Hematopoietic multipotent progenitor cell treated with erythropoietin and hydrocortisone succinate and interleukin-3 and kit ligand, for 17 days (in vitro differentiated cells): ENCODE results near the gene BTNL9.
"Not testable (repeated sequence)": the region's sequence is repeated elsewhere in the genome, so short reads cannot be mapped to it uniquely, and the experiment has no call there.

ENCODE experiments used
- DNase-seq: peaks from one replicate; pipeline ENCODE4 v3.0.0-alpha.2; 2015; ENCODE audit warnings: low spot score

BTNL9 gene

GRCh38 chr5:181039931-181040630 lies at the start of gene BTNL9:
Gene BTNL9 (plus strand): TSS chr5:181040266. CDS start chr5:181045490, 5,224 bp downstream.
- no peak for DNase-seq

GRCh38 chr5:180990882-180991242 lies 49.2 kb upstream of the BTNL9 start:
- no peak for DNase-seq

- no peak for DNase-seq
Measured at GRCh38 chr5:181001947-181002346, 38.1 kb upstream of the BTNL9 start.

GRCh38 chr5:181005791-181006190 lies 34.3 kb upstream of the BTNL9 start:
- DNase-seq: no peak

GRCh38 chr5:181008136-181008535 lies 31.9 kb upstream of the BTNL9 start:
- DNase-seq: peak; percentile 1

- not testable (repeated sequence) for DNase-seq
Measured at GRCh38 chr5:181010018-181010417, 30.0 kb upstream of the BTNL9 start.

DNA sequence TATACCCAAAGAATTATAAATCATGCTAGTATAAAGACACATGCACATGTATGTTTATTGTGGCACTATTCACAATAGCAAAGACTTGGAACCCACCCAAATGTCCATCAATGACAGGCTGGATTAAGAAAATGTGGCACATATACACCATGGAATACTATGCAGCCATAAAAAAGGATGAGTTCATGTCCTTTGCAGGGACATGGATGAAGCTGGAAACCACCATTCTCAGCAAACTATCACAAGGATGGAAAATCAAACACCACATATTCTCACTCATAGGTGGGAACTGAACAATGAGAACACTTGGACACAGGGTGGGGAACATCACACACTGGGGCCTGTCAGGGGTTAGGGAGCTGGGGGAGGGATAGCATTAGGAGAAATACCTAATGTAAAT lies 25.4 kb upstream of the BTNL9 start:
- DNase-seq: not testable (repeated sequence)

DNA sequence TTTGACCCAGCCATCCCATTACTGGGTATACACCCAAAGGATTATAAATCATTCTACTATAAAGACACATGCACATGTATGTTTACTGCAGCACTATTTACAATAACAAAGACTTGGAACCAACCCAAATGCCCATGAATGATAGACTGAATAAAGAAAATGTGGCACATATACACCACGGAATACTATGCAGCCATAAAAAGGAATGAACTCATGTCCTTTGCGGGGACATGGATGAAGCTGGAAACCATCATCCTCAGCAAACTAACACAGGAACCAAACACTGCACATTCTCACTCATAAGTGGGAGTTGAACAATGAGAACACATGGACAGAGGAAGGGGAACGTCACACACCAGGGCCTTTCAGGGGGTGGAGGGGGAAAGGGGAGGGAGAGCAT lies 22.6 kb upstream of the BTNL9 start:
- DNase-seq: peak; percentile 1

DNA sequence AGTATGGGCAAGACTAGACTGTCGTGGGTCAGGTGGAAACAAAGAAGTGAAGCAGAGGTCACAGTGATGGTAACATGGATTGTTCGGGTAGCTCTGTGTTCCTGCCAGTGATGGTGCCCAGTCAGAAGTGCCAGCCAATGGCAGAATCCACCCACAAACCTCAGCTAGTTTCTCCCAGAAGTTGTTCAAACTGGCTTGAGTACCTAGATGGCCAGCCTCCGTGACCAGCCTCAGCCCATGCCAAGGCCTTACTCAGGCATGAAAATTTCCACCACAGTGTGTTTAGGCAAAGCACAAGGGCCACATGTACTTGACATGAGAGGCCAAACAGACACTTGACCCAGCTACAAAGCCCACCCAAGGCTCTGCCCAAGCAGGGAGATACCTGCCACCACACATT lies 19.4 kb upstream of the BTNL9 start:
- peak; percentile 2 for DNase-seq

DNA sequence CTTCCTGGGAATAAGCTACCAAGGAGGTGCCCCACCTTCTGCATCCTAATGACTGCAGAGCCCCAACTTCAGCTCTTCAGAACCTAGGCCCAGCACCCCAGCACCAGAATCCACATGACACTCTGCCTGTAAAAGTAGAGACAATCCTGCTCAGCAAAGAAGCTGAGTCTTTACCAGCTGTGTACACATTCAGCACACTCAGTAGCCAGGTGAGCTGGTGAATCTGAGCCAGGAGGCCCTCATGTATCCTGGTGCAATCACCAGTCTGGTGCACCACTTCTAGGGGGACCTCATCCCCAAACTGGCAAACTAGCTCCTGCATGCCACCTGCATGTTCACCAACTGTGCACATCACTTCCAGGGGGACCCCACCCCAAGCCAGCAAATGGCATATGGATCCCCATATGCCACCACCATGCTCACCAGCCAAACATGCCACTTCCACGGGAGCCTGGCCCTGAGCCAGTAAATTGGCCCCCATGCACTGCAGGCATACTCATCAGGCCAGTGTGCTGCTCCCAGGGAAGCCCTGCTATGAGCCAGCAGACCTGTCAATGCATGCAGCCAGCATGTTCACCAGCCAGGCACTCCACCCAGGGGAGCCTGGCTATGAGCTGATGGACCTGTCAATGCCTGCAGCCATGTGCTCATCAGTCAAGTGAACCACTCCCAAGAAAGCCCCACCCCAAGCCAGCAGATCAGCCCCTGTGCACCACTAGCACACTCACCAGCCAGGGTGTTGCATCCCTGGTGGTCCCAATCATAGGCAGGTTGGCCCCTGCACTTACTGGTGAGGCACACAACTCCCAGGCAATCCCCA lies 15.6 kb upstream of the BTNL9 start:
- no peak for DNase-seq

GRCh38 chr5:181027452-181028031 lies 12.5 kb upstream of the BTNL9 start:
- DNase-seq: no peak

- DNase-seq: no peak
Measured at GRCh38 chr5:181028032-181028819, 11.8 kb upstream of the BTNL9 start.

- DNase-seq: no peak
Measured at GRCh38 chr5:181031716-181032115, 8.3 kb upstream of the BTNL9 start.

DNA sequence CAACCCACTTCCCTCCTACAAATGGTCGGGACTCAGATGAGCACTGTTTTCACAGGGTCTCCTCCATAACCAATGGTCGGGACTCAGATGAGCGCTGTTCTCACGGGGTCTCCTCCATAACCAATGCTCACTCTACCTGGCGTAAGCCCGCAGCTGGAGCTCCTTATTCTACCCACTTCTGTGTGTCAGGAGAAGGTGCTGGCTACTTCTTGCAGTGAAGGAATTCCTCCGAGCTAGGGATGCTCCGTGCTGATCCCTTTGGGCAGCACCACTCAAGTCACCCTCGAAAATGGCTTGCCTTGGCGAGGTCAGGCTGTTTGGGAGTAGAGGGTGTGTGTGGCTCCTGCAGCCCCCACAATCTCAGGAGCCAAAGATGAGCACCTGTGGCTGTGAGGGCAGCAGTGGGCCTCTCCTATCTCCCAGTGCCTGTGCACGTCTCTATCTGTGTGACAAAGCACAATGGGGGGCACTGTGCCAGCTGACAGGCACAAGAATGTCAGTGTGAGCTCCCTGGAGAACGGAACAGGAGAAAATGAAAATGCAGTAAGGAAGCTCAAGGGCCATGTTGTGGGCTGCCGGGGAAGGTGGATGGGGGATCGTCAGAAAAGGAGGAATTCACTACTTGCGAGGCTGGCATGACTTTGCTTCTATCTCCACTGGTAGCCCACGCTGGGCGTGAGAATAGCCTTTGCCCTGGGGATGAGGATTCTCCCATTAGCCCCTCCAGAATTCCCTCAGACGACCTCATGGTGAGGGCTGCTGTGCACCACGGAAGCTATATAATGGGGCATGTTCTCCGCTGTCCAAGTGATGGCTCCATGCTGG lies 3.9 kb upstream of the BTNL9 start:
- no peak for DNase-seq

GRCh38 chr5:181036816-181037364 lies 3.2 kb upstream of the BTNL9 start:
- DNase-seq: no peak

- DNase-seq: no peak
Measured at GRCh38 chr5:181037365-181037861, 2.7 kb upstream of the BTNL9 start.

DNA sequence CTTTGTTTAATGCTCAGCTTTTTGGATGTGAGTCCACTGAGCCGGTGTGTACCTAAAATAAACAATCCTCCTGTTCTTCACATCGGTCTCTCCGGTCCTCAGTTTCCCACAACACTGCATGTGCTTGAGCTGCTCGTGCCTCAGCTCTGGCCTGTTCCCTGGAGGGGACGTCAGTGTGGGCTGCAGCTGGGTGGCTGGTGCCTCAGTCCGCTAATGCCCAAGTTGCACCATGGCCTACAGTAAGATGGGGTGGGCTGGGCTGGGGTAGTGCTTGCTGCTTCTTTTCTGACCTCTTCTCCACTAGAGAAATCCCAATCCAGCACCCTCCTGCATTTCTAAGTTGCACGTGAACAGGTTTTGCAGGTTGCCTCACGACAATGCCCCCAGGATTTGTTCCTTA lies 595 bp upstream of the BTNL9 start:
- DNase-seq: no peak

DNA sequence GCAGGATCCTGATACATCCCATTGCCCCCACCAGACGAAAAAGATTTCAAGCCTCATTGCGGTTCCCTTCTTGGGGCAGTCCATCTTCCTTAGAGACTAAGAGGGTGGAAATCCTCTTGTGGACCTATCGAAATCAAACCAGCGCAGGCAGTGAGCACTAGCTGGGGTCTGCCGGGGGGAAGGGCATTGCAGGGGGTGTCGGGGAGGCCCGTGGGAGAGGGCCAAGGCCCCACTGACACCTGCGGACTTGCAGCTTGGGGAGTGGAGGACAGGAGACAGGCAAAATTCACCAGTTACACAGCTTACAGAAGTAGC lies 522 bp downstream of the BTNL9 start:
- no peak for DNase-seq

GRCh38 chr5:181041043-181041442 lies 977 bp downstream of the BTNL9 start:
- no peak for DNase-seq

DNA sequence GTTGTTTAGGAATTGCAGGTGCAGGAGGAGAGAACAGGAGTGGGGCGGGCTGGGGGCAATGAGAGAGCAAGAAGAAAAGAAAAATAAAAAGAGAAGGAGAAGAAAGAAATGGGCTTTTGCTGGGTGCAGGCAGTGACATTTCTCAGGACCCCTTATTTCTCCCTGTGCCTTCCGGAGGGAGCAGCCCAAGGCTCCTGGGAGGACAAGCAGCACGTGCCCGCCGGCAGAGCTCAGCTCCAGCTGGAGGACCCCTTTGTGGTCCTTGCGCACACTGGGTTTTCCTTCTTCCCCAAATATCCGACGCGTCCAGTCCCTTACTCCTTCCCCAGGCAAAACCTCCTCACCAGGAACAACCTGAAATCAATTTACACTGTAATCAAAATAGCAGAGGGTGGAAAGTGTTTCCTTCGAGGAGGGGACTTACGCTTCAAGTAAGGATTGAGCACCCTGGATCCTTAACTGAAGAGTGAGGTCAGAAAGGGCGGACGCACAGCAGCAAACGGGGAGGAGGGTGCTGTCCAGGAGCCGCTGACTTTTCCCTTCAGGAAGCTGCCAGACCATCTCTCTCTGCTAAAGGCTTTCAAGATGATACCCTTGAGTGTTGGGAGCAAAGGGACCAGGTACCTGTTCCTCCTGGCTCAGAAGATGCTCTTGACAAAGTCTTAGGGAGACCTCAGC lies 2.1 kb downstream of the BTNL9 start:
- no peak for DNase-seq

- no peak for DNase-seq
Measured at GRCh38 chr5:181042722-181043121, 2.7 kb downstream of the BTNL9 start.
